Ovary (tissue), 3 donors: ENCODE measurements around the gene CLIC4.
"Not testable (repeated sequence)": the region's sequence is repeated elsewhere in the genome, so short reads cannot be mapped to it uniquely, and the experiment has no call there.

ENCODE experiments used
- POLR2A ChIP-seq: fragments of 450-650 bp; IDR thresholded peaks from one replicate; pipeline ENCODE4 v1.6.1; 2017; ENCODE audit warnings: antibody characterized with exemption, mild to moderate bottlenecking, moderate library complexity
- TF ChIP-seq, protein P1 (sequence below), 3 donors: fragments of 450-650 bp in 2 of 3; fragments of 200-600 bp in 1 of 3; IDR thresholded peaks; one replicate each; pipeline versions ENCODE4 v1.5.1 to v1.8.0; 2016 to 2022; ENCODE audit warnings: antibody characterized with exemption in 3 of 3, mild to moderate bottlenecking in 1 of 3
- donor health status: DM: no; HTN: no; CAD: no.

DNA sequence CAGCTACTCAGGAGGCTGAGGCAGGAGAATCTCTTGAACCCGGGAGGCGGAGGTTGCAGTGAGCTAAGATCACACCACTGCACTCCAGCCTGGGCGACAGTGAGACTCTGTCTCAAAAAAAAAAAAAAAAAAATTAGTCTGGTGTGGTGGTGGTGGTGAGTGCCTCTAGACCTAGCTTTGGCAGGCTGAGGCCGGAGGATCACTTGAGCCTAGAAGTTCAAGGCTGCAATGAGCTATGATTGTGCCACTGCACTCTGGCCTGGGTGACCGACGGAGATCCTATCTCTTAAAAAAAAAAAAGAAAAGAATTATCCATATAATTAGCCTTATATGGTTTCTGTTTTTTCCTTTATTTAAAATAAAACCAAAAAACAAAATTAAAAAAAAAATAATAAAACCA, 10.1 kb downstream of the CLIC4 start:
- TF ChIP-seq, protein P1, sequence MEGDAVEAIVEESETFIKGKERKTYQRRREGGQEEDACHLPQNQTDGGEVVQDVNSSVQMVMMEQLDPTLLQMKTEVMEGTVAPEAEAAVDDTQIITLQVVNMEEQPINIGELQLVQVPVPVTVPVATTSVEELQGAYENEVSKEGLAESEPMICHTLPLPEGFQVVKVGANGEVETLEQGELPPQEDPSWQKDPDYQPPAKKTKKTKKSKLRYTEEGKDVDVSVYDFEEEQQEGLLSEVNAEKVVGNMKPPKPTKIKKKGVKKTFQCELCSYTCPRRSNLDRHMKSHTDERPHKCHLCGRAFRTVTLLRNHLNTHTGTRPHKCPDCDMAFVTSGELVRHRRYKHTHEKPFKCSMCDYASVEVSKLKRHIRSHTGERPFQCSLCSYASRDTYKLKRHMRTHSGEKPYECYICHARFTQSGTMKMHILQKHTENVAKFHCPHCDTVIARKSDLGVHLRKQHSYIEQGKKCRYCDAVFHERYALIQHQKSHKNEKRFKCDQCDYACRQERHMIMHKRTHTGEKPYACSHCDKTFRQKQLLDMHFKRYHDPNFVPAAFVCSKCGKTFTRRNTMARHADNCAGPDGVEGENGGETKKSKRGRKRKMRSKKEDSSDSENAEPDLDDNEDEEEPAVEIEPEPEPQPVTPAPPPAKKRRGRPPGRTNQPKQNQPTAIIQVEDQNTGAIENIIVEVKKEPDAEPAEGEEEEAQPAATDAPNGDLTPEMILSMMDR (IDR thresholded peaks at IDR 0.05), result not testable (repeated sequence)
- not testable (repeated sequence) for TF ChIP-seq POLR2A
